Endodermal cell (in vitro differentiated cells): ENCODE data around the gene FAM83F. TPM values are rescaled to one million over a fixed set of nuclear protein-coding genes. Genes with fewer than 3 reads are reported as not detected.
A peak's percentile ranks its signal among the peaks of the same experiment; 100 is the strongest.

ENCODE experiments used
- DNase-seq: peaks from one replicate; pipeline ENCODE4 v3.0.0-alpha.2; 2017
- H3K27ac ChIP-seq: 2 replicates; pipeline ENCODE4 v1.5.1; 2013; ENCODE audit warnings: mild to moderate bottlenecking, low read depth, low read length, moderate library complexity
- H3K27me3 ChIP-seq: 2 replicates; pipeline ENCODE4 v1.6.1; 2013; ENCODE audit warnings: mild to moderate bottlenecking, low read length, moderate library complexity; ENCODE audit not compliant: insufficient read depth, control insufficient read depth, poor library complexity, severe bottlenecking
- H3K36me3 ChIP-seq: 2 replicates; pipeline ENCODE4 v1.7.0; 2013; ENCODE audit warnings: mild to moderate bottlenecking, low read length, moderate library complexity; ENCODE audit not compliant: control insufficient read depth, insufficient read depth
- H3K4me1 ChIP-seq: one replicate; pipeline ENCODE4 v1.7.0; 2013; ENCODE audit warnings: low read length; ENCODE audit not compliant: control insufficient read depth, insufficient read depth
- H3K4me3 ChIP-seq: 2 replicates; pipeline ENCODE4 v1.5.1; 2013; ENCODE audit warnings: mild to moderate bottlenecking, low read length, moderate library complexity
- H3K9ac ChIP-seq: 2 replicates; pipeline ENCODE4 v1.6.1; 2013; ENCODE audit warnings: mild to moderate bottlenecking, low read length, moderate library complexity; ENCODE audit not compliant: poor library complexity, severe bottlenecking; ENCODE audit errors: extremely low read depth
- H3K9me3 ChIP-seq: 2 replicates; pipeline ENCODE4 v1.6.1; 2013; ENCODE audit warnings: mild to moderate bottlenecking, low read length, moderate library complexity; ENCODE audit not compliant: control insufficient read depth
- H3K27ac Mint-ChIP-seq: 2 replicates; pipeline ENCODE4 v1.8.0; 2020; ENCODE audit warnings: mixed read lengths
- H3K27me3 Mint-ChIP-seq: 2 replicates; pipeline ENCODE4 v1.8.0; 2021; ENCODE audit warnings: mild to moderate bottlenecking, mixed read lengths; ENCODE audit not compliant: insufficient read depth
- H3K36me3 Mint-ChIP-seq: 2 replicates; pipeline ENCODE4 v1.8.0; 2020; ENCODE audit warnings: low read depth, mixed read lengths
- H3K4me1 Mint-ChIP-seq: 2 replicates; pipeline ENCODE4 v1.8.0; 2020; ENCODE audit warnings: mixed read lengths
- H3K4me3 Mint-ChIP-seq: 2 replicates; pipeline ENCODE4 v1.8.0; 2020; ENCODE audit warnings: mild to moderate bottlenecking, moderate library complexity, mixed read lengths
- H3K9me3 Mint-ChIP-seq: 2 replicates; pipeline ENCODE4 v1.8.0; 2020; ENCODE audit warnings: mild to moderate bottlenecking, mixed read lengths
- CTCF ChIP-seq: fragments of 200-600 bp; sonication (generic); conservative IDR thresholded peaks from 2 replicates; pipeline ENCODE4 v1.5.0; 2021; ENCODE audit warnings: antibody characterized with exemption, mild to moderate bottlenecking
- WGBS, 2 experiments: methylation state at CpG; one replicate each; pipeline versions ENCODE4 v1.1.5 to v1.1.7; 2013; ENCODE audit warnings: missing lambda C conversion rate in 2 of 2, mixed read lengths in 1 of 2; ENCODE audit not compliant: insufficient coverage in 1 of 2, insufficient read length in 1 of 2; 5-methylcytosine and 5-hydroxymethylcytosine counted together
- total RNA-seq, 2 donors: library from RNA; stranded (reverse); fragmentation: NEBNext Ultra II Directional in 1 of 2; extraction: Animal tissue kit (Norgen Biotek cat#: 25700) in 1 of 2; gene quantifications; 2 replicates in 1 of 2; 3 replicates in 1 of 2; pipeline ENCODE4 v1.2.1, GENCODE V29; 2021

Gene FAM83F
- total RNA-seq, 2 donors from 2014 or later = 18.9 to 34.1 TPM

- no peaks in the 10 kb centered on the region for H3K9me3 ChIP-seq
- H3K9me3 Mint-ChIP-seq = no peaks in the 10 kb centered on the region
- peak overlapping the region; percentile 79 for H3K27ac ChIP-seq
- H3K27ac Mint-ChIP-seq = peak overlapping the region; percentile 99
- H3K4me3 Mint-ChIP-seq = peak overlapping the region; percentile 87
- no peaks in the 10 kb centered on the region for H3K36me3 Mint-ChIP-seq
- H3K4me1 ChIP-seq = no peaks in the 10 kb centered on the region
- H3K9ac ChIP-seq = peak overlapping the region; percentile 28
- peak; percentile 99 for DNase-seq
- peaks cover 36% of the 10 kb centered on the region for H3K27me3 ChIP-seq
- 0% methylated on average over 23 to 34 of the region's 34 CpGs for WGBS, 2 experiments
- H3K4me3 ChIP-seq = peak overlapping the region; percentile 83
- TF ChIP-seq CTCF = no peak
- peaks cover 3% of the 10 kb centered on the region for H3K4me1 Mint-ChIP-seq
- H3K36me3 ChIP-seq = no peaks in the 10 kb centered on the region
- peaks cover 29% of the 10 kb centered on the region for H3K27me3 Mint-ChIP-seq
Measured at GRCh38 chr22:40044102-40044869, 49.5 kb downstream of the FAM83F start.

- no peak for TF ChIP-seq CTCF
- H3K36me3 ChIP-seq = no peaks in the 10 kb centered on the region
- peak overlapping the region; percentile 47 for H3K9ac ChIP-seq
- DNase-seq = peak; percentile 84
- H3K9me3 ChIP-seq = no peaks in the 10 kb centered on the region
- H3K4me3 ChIP-seq = peak overlapping the region; percentile 89
- WGBS, 2 experiments = 1 to 4% methylated on average over 24 to 138 of the region's 138 CpGs
- Mint-ChIP-seq H3K27me3 (peaks cover 20% of the 10 kb centered on the region), H3K9me3 (no peaks in the 10 kb centered on the region), H3K4me1 (peaks cover 4% of the 10 kb centered on the region), H3K27ac (peak overlapping the region; percentile 99), H3K36me3 (no peaks in the 10 kb centered on the region), H3K4me3 (peak overlapping the region; percentile 87)
- peaks cover 27% of the 10 kb centered on the region for H3K27me3 ChIP-seq
- no peaks in the 10 kb centered on the region for H3K4me1 ChIP-seq
- H3K27ac ChIP-seq = peak overlapping the region; percentile 56
Measured at GRCh38 chr22:40044870-40045834, 50.4 kb downstream of the FAM83F start.

- peaks cover 10% of the 10 kb centered on the region for H3K27me3 Mint-ChIP-seq
- Histone ChIP-seq H3K27me3 (peaks cover 17% of the 10 kb centered on the region), H3K4me3 (peak overlapping the region; percentile 89), H3K9me3 (no peaks in the 10 kb centered on the region), H3K9ac (no peak overlapping the region), H3K4me1 (no peaks in the 10 kb centered on the region), H3K27ac (no peak overlapping the region), H3K36me3 (no peaks in the 10 kb centered on the region)
- 92% methylated on average over 7 of the region's 9 CpGs; no CpG with 5 or more reads in 1 of the 2 experiments for WGBS, 2 experiments
- peaks cover 9% of the 10 kb centered on the region for H3K4me1 Mint-ChIP-seq
- peak overlapping the region; percentile 87 for H3K4me3 Mint-ChIP-seq
- H3K27ac Mint-ChIP-seq = no peak overlapping the region
- no peak for DNase-seq
- no peaks in the 10 kb centered on the region for H3K9me3 Mint-ChIP-seq
- no peaks in the 10 kb centered on the region for H3K36me3 Mint-ChIP-seq
- no peak for TF ChIP-seq CTCF
Measured at GRCh38 chr22:40046126-40046525, 51.4 kb downstream of the FAM83F start.
